Stomach (tissue), 9 donors: Measurements from ENCODE around the gene EPB41L3. TPM values are rescaled to one million over a fixed set of nuclear protein-coding genes. Genes with fewer than 3 reads are reported as not detected.
A peak's percentile ranks its signal among the peaks of the same experiment; 100 is the strongest.

Experiments
- DNase-seq, 2 donors: peaks; one replicate each; pipeline versions ENCODE4 v3.0.0 to v3.0.0-alpha.2; 2013 to 2019
- H3K27ac ChIP-seq, 5 donors: fragments of 200-600 bp in 4 of 5; sonication (generic) in 4 of 5; one replicate each; pipeline ENCODE4 v1.5.1; 2013 to 2019; ENCODE audit warnings: mild to moderate bottlenecking in 1 of 5, moderate library complexity in 1 of 5
- H3K27me3 ChIP-seq, 3 donors: fragments of 200-600 bp; sonication (generic); one replicate each; pipeline ENCODE4 v1.5.1; 2017 to 2019; ENCODE audit warnings: mixed run types in 1 of 3
- H3K36me3 ChIP-seq, 4 donors: fragments of 200-600 bp; sonication (generic); 1 replicate in 3 of 4; 2 replicates in 1 of 4; pipeline ENCODE4 v1.5.1; 2016 to 2019
- H3K4me1 ChIP-seq, 4 donors: fragments of 200-600 bp; sonication (generic); one replicate each; pipeline ENCODE4 v1.5.1; 2016 to 2019
- H3K4me3 ChIP-seq, 4 donors: fragments of 200-600 bp; sonication (generic) in 3 of 4; one replicate each; pipeline ENCODE4 v1.5.1; 2016 to 2019; ENCODE audit warnings: mild to moderate bottlenecking in 1 of 4
- H3K9me3 ChIP-seq, 4 donors: fragments of 200-600 bp; sonication (generic); one replicate each; pipeline ENCODE4 v1.5.1; 2016 to 2019
- CTCF ChIP-seq, 7 experiments: fragments of 450-650 bp in 4 of 7; fragments of 200-600 bp in 3 of 7; sonication (generic) in 3 of 7; IDR thresholded peaks; one replicate each; pipeline ENCODE4 v1.5.1; 2016 to 2019; ENCODE audit warnings: antibody characterized with exemption in 7 of 7, control low read depth in 2 of 7, mild to moderate bottlenecking in 1 of 7
- EP300 ChIP-seq: sonication (generic); formaldehyde crosslinking; IDR thresholded peaks from one replicate; pipeline ENCODE4 v1.6.1; 2017; ENCODE audit warnings: antibody characterized with exemption
- POLR2A ChIP-seq, 4 donors: fragments of 450-650 bp; IDR thresholded peaks; one replicate each; pipeline ENCODE4 v1.6.1; 2016; ENCODE audit warnings: antibody characterized with exemption in 4 of 4, control low read depth in 2 of 4, mild to moderate bottlenecking in 1 of 4, moderate library complexity in 1 of 4
- POLR2AphosphoS5 ChIP-seq, 3 donors: sonication (generic); formaldehyde crosslinking; IDR thresholded peaks; one replicate each; pipeline ENCODE4 v1.6.1; 2016; ENCODE audit warnings: antibody characterized with exemption in 3 of 3
- WGBS, 5 donors: extraction: QIAGEN DNeasy Blood & Tissue Kit in 3 of 5; methylation state at CpG; one replicate each; pipeline versions ENCODE4 v1.1.5 to v1.1.7; 2013 to 2018; 5-methylcytosine and 5-hydroxymethylcytosine counted together
- intact Hi-C: fragments of 100-400 bp; cut with DNase I; formaldehyde crosslinking; loops from one replicate; pipeline ENCODE4 v1.15.1; 2023; ENCODE audit warnings: low total_unique reads
- polyA plus RNA-seq, 3 donors: library from polyadenylated mRNA; stranded (reverse); fragments of 200-250 nt; gene quantifications; one replicate each; pipeline ENCODE4 v1.2.3, GENCODE V29; 2013
- total RNA-seq, 5 donors: library from RNA; depleted of rRNA; stranded (reverse); fragments of >200 nt; gene quantifications; one replicate each; pipeline versions ENCODE4 v1.1.0 to v1.2.3, GENCODE V29; 2014 to 2016
- donor health status: healthy with polysubstance abuse.
- donor health status: Bipolar disorder and iron deficiency.
- donor health status: healthy.

EPB41L3 gene
- total and polyA plus RNA-seq, 8 donors = 3.5 to 120 (median 11.9) TPM

- 35 to 62% (median 39%) methylated on average over 7 of the region's 7 CpGs for WGBS, 5 donors
Observed at GRCh38 chr18:5430131-5430530, 113.7 kb downstream of the EPB41L3 start.

GRCh38 chr18:5429681-5430080, 114.1 kb downstream of the EPB41L3 start:
- intact Hi-C loops = no loop called here
- Histone ChIP-seq H3K27me3 (no peaks in the 10 kb centered on the region), H3K36me3 (no peaks in the 10 kb centered on the region), H3K27ac (no peak overlapping the region), H3K4me3 (no peak overlapping the region), H3K9me3 (no peaks in the 10 kb centered on the region), H3K4me1 (no peaks in the 10 kb centered on the region)
- 76 to 87% (median 83%) methylated on average over 7 of the region's 7 CpGs for WGBS, 5 donors
- TF ChIP-seq POLR2A (IDR thresholded peaks at IDR 0.05) = no peak
- TF ChIP-seq POLR2AphosphoS5 (IDR thresholded peaks at IDR 0.05) = no peak
- TF ChIP-seq CTCF (IDR thresholded peaks at IDR 0.05) = no peak
- no peak for TF ChIP-seq EP300
- no peak for DNase-seq

More at GRCh38 chr18:5430131-5430530, 113.7 kb downstream of the EPB41L3 start:
- Histone ChIP-seq H3K36me3 (no peaks in the 10 kb centered on the region), H3K4me1 (no peaks in the 10 kb centered on the region), H3K27me3 (no peaks in the 10 kb centered on the region), H3K9me3 (no peaks in the 10 kb centered on the region), H3K27ac (no peak overlapping the region), H3K4me3 (no peak overlapping the region)
- intact Hi-C loops = no loop called here
- peak in 1 of 2 donors; percentile 26 for DNase-seq
- TF ChIP-seq POLR2A (IDR thresholded peaks at IDR 0.05) = no peak
- no peak for TF ChIP-seq CTCF (IDR thresholded peaks at IDR 0.05)
- no peak for TF ChIP-seq EP300
- no peak for TF ChIP-seq POLR2AphosphoS5 (IDR thresholded peaks at IDR 0.05)

GRCh38 chr18:5425721-5426120, 118.1 kb downstream of the EPB41L3 start:
- 30 to 66% (median 45%) methylated on average over 2 of the region's 2 CpGs for WGBS, 5 donors
- H3K4me1 ChIP-seq = no peaks in the 10 kb centered on the region
- H3K4me3 ChIP-seq = no peak overlapping the region
- H3K9me3 ChIP-seq = no peaks in the 10 kb centered on the region
- no peak for DNase-seq
- no peak for TF ChIP-seq CTCF (IDR thresholded peaks at IDR 0.05)
- TF ChIP-seq EP300 = no peak
- peaks cover 0 to 8% (median 0%) of the 10 kb centered on the region in 4 donors for H3K36me3 ChIP-seq
- no peak overlapping the region for H3K27ac ChIP-seq
- H3K27me3 ChIP-seq = no peaks in the 10 kb centered on the region
- intact Hi-C loops = no loop called here

- no peak overlapping the region for H3K4me3 ChIP-seq
- H3K27me3 ChIP-seq = no peaks in the 10 kb centered on the region
- WGBS, 5 donors = 63 to 67% (median 65%) methylated on average over 6 of the region's 6 CpGs
- no peak overlapping the region for H3K27ac ChIP-seq
- H3K9me3 ChIP-seq = no peaks in the 10 kb centered on the region
- H3K4me1 ChIP-seq = no peaks in the 10 kb centered on the region
- intact Hi-C loops = no loop called here
- TF ChIP-seq POLR2AphosphoS5 (IDR thresholded peaks at IDR 0.05) (no peak), CTCF (IDR thresholded peaks at IDR 0.05) (peak in 2 of 7 experiments; percentile 10 to 21), EP300 (no peak), POLR2A (IDR thresholded peaks at IDR 0.05) (no peak)
- peaks cover 0 to 8% (median 0%) of the 10 kb centered on the region in 4 donors for H3K36me3 ChIP-seq
- DNase-seq = peak in 1 of 2 donors; percentile 46
Observed at GRCh38 chr18:5424903-5425664, 118.7 kb downstream of the EPB41L3 start.
